Neural progenitor cell (in vitro differentiated cells): ENCODE data around the gene ABCC4.

ENCODE experiments used
- CTCF ChIP-seq: fragments of 200-600 bp; sonication (generic); IDR thresholded peaks from 2 replicates; pipeline ENCODE4 v1.5.1; 2017; ENCODE audit warnings: antibody characterized with exemption, mild to moderate bottlenecking
- EZH2 ChIP-seq: fragments of 200-600 bp; sonication (generic); IDR thresholded peaks from 2 replicates; pipeline ENCODE4 v1.6.1; 2017; ENCODE audit warnings: antibody characterized with exemption, mild to moderate bottlenecking, moderate library complexity
- EZH2phosphoT487 ChIP-seq: fragments of 200-600 bp; sonication (generic); IDR thresholded peaks from 2 replicates; pipeline ENCODE4 v1.6.1; 2017; ENCODE audit warnings: antibody characterized with exemption

- no peak for TF ChIP-seq CTCF
- TF ChIP-seq EZH2phosphoT487: no peak
- no peak for TF ChIP-seq EZH2
Observed at GRCh38 chr13:95264225-95264624, 37.0 kb downstream of the ABCC4 start.
